Activated naive CD4-positive, alpha-beta T cell (primary cell): ENCODE measurements around the gene PICALM.
A peak's percentile ranks its signal among the peaks of the same experiment; 100 is the strongest.
"Not testable (repeated sequence)": the region's sequence is repeated elsewhere in the genome, so short reads cannot be mapped to it uniquely, and the experiment has no call there.

Experiments used
- DNase-seq, 4 experiments: peaks; one replicate each; lab custom pipeline; 2025; lab: John Stamatoyannopoulos, UW

PICALM gene, protein sequence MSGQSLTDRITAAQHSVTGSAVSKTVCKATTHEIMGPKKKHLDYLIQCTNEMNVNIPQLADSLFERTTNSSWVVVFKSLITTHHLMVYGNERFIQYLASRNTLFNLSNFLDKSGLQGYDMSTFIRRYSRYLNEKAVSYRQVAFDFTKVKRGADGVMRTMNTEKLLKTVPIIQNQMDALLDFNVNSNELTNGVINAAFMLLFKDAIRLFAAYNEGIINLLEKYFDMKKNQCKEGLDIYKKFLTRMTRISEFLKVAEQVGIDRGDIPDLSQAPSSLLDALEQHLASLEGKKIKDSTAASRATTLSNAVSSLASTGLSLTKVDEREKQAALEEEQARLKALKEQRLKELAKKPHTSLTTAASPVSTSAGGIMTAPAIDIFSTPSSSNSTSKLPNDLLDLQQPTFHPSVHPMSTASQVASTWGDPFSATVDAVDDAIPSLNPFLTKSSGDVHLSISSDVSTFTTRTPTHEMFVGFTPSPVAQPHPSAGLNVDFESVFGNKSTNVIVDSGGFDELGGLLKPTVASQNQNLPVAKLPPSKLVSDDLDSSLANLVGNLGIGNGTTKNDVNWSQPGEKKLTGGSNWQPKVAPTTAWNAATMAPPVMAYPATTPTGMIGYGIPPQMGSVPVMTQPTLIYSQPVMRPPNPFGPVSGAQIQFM

DNA sequence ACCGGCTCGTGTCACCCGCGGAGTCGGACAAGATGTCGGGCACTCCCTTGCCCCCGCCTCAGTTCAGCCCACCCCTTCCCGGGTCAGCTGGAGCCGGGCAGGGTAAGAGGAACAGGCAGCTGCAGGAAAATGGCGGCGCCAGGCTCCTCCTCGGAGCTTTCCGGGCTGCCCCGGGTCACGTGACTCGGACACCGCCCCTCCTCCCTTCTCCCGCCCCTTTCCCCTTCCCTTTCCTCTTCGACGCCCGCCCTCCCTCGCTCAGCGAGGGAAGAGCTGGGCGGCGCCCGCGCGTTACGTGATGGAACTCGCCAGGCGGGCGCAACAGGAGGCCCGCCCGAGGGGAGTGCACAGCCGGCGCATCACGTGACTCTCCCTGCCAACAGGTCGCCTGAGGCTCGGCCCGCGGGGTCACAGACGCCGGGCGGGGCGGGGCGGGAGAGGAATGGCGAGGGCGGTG, at the start of gene PICALM:
Gene PICALM (minus strand): TSS at position 134 of the 457 bp plus-strand sequence. CDS start 304 bp downstream, outside the sequence.
- peak; percentile 86 to 94 (median 87) for DNase-seq

DNA sequence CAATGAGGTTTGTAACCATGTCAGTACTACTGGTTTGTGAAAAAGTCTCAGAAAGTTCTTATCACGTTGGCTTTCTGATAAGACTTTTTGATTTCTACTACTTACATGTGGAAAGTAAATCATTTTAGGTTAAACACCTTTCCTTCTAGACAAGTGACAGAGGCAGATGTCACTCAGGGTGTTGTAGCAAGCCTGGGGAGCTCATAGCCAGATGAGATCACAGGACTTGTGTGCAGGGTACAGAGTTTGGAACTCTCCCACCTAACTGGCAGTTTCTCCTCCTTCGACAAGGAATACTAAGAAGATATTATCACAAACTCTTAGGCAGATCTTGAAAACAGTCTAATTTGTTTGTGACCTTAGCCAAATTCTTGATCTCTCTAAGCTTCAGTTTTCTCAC, 49.4 kb upstream of the PICALM start:
- DNase-seq, result no peak

DNA sequence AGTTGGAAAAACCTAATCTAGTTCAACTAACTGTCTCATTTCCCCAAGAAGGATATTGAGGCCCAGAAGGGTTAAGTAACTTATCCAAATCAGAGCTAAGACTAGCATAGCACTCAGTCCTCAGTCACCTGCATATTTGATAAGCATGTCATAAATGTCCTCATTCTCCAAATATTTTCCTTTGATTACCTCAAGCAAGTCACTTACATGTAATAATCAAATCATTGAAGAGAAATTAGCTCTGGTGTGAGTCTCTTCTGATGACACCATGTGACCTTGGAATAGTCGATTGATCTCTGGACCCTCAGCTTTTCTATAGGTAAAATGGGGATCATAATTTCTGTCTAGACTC, 48.8 kb upstream of the PICALM start:
- no peak for DNase-seq

DNA sequence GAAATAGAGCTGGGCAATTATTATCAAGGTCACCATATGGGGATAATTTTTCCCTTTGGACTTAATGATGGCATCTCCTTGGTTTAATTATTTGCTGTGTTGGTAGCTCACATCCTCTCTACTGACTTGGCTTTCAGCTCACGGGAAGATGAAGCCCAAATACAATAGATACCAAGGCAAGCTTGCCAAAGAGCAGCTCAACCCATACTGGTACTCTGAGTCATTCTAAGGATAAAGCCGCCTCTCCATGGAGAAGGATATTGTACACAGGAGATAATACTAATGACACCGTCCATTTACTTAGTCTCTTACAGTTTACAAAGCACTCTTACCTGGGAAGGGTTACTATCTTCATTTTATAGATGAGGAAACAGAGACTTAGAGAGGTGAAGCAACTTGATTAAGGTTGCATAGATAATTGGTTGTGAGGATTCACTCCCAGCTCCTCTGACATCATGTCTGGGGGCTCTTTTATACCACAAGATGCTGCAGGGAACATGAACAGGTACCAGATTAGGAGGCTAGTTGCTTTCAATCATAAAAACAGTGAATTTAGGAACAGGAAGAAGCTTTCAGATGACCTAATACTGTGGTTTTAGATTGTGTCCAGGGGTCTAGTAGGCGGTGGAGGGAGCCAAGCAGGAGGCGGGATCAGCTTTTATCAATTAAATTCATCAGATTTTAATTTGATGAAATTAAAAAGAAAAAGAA, 48.3 kb upstream of the PICALM start:
- DNase-seq, result no peak

DNA sequence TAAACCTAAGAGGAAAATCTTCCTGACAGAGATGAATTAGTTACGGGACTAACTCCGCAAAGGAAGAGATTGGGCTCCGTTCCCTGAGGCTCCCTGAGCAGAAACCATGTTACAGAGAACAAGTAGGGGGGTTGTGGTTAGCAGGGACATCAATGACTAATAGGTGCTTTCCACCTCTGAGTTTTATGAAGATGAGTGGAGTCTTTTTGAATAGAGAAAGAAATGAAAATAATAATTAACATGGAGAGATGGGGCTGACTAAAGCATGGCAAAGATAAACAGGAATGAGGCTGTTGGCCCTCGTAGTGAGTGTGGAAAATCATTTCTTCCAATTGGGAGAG, 47.5 kb upstream of the PICALM start:
- DNase-seq, result no peak

DNA sequence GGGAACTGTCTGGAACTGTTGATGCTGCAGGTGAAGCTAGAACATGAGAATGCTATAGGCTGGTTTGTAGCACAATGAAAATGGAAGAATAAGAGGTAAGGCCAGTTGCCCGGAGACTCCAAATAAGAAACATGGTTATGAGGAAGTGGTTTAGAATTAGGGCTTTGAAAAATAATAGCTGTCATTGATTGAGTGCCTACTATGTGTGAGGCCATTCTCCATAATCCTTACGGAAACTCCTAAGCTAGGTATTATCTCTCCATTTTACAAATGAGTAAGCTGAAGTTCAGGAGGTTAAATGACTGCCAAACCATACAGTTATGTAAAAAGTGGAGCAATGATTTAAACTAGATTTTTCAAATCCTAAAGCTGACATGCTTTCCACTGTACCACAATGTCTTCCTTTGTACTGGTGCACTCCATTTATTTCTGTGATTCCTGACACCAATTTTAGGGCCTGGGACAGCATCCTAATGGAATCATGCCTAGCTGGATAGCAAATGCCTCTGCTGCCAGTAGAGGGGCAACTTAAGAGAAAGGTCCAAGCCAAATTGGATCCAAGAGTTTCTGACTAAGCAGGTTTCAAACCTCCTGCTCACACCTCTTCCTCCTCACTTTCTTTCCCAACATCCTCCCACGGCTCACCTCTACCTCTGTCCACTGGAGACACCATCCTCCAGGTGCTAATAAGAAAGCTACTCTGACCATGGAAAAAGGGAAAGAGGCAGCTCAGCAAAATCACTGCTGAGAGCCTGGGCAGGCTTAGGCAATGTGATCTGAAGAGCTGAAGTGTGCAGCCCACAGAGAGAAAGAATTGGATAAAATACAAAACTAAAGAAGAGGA, 46.9 kb upstream of the PICALM start:
- no peak for DNase-seq

DNA sequence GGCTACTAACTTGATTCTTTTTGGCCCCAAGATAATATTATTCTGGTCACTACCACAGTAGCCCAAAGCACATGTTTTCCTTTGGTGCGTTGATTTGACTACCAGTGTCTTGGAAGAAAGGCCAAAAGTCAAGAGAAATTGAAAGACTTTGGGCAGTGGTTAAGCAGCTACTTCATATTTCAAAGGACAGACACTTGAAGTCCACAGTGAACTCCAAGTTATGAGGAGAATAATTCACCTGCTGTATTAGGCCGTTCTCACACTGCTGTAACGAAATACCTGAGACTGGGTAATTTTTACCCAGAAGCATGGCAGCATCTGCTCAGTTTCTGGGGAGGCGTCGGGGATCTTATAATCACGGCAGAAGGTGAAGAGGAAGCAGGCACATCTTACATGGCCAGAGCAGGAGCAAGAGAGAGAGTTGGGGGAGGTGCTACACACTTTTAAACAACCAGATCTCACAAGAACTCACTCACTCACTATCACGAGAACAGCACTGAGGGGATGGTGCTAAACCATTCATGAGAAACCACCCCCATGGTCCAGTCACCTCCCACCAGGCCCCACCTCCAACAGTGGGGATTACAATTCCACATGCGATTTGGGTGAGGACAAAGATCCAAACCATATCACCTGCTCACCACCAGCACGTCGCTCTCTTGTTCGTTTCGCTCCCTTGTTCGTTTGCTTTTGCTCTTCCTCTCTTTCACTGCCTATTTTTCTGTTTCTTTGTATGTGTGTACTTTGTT, 40.2 kb upstream of the PICALM start:
- DNase-seq, result no peak

DNA sequence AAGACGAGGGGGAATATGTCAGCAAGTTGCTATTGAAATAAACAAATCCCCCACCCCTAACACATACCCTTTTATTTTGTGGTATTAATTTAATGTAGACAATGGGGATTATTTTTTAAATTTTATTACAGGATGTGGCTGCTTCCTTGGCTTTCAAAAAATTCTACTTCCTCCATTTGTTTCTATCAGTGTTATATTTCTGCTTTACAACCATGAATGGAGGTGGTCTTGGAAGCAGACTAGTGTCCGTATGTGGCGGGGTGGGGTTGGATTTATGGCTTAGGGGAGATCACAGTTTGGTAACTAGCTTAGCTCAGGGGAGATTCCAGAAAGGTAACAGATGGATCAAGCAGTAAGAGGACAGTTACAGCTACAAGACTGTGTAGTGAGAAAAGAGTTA, 39.3 kb upstream of the PICALM start:
- no peak for DNase-seq

DNA sequence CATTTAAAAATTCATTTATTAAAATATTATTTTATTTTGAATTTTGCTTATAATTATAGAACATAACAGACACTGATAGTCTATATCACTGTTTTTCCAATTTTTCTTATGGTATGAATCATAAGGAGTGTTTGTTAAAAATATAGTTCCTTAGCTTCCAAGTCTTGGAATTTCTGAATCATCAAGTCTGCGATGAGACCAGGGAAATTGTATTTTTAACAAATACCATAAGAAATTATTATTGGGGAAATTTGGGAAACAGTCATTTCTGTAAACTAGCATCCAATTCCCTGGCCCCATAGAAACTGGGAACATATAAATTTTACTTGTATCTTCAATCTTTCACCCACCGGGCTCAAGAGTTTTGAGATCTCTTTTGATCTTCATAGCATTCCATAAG, 38.0 kb upstream of the PICALM start:
- DNase-seq, result no peak

DNA sequence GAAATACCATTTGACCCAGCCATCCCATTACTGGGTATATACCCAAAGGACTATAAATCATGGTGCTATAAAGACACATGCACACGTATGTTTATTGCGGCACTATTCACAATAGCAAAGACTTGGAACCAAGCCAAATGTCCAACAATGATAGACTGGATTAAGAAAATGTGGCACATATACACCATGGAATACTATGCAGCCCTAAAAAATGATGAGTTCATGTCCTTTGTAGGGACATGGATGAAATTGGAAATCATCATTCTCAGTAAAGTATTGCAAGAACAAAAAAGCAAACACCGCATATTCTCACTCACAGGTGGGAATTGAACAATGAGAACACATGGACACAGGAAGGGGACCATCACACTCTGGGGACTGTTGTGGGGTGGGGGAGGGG, 37.1 kb upstream of the PICALM start:
- DNase-seq, result not testable (repeated sequence)

DNA sequence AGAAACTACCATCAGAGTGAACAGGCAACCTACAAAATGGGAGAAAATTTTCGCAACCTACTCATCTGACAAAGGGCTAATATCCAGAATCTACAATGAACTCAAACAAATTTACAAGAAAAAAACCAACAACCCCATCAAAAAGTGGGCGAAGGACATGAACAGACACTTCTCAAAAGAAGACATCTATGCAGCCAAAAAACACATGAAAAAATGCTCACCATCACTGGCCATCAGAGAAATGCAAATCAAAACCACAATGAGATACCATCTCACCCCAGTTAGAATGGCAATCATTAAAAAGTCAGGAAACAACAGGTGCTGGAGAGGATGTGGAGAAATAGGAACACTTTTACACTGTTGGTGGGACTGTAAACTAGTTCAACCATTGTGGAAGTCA, 36.7 kb upstream of the PICALM start:
- not testable (repeated sequence) for DNase-seq

DNA sequence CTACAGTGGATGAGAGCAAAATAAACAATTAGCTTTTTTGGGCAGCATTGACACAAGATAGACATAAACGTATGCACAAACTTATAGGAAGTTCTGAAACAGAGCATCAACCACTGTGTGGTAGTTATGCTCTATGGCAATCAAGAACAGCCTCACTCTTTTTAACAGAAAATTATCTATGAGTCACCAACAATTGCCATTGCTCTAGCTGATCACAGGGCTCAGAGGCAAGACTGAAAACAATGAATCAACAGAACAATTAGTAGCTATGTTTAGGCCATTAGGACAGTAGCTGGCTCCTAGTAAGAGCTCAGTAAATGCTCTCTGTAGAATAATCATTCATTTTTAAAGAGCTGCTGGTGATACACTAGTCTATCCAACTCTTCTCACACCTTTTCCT, 34.9 kb upstream of the PICALM start:
- DNase-seq, result no peak

DNA sequence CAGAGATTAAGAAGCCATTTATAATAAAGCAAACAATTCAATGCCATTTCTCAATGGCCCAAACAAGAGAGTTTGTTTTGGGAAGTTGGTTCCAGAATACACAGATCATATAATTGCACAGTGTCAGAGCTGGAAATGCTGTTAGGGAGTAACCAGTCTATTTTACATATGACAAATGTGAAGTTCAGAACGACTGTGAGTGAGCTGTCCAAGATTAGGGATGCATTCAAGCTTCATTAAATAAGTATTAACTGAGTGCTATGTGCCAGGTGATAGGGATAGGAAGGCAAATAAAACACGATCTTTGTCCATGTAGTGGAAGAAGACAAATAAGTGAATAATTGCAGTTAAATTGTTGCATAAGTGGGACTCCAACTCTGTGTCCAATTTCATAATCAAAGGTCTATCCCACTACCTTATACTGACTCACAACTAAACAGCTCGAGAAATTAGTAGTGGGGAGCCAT, 33.1 kb upstream of the PICALM start:
- no peak for DNase-seq

DNA sequence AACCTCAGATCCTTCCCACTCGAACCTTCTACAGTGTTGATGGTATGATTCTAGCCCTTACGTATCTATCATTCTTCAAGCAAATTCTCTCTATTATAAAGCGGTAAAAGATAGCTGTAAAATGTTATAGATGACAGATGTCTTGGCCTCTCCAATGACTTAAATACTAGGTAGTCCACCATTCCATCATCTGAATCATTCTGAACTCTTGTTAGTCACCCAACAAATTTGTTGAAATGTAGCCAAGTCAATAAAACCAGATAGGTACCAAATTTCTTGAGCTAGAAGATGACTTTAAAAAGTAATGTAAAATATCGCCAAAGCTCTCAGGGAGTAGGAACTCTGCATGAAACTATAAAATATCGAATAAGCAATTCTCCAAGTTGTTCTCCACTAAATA, 32.6 kb upstream of the PICALM start:
- DNase-seq, result no peak

DNA sequence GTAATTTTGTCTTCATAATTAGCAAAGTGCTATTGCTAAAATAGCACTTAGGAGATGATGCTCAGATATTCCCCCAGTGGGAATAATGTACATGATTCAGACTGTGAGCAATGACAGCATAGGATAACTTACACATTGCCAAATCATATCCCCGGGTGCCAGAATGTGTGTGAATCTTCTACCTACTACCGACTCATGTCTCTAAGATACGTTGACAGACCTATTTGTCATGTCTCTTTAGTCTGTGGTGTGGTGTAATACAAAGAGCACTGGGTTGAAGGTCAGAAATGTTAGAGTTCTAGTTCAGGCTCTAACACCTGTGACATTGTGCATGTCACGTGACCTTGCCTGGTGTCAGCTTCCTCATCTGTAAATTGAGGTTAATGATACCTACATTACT, 31.0 kb upstream of the PICALM start:
- no peak for DNase-seq

DNA sequence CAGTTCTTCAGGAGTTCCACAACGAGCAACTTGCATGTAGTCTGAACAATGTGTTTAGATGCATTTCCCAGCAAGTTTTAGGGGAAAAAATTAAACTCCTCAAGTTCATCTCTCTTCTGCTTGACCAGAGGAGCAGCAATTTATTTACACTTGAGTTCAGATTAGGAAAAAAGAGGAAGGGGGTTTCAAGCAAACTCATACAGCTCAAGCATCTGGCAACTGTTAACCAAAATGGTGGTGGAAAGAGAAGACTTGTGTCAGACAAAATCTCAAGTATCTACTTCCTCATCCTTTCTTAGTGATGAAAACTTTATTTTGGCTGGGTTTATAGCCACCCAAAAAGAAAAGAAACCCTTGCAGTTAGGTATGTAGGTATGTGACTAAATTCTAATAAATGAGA, 29.1 kb upstream of the PICALM start:
- no peak for DNase-seq

DNA sequence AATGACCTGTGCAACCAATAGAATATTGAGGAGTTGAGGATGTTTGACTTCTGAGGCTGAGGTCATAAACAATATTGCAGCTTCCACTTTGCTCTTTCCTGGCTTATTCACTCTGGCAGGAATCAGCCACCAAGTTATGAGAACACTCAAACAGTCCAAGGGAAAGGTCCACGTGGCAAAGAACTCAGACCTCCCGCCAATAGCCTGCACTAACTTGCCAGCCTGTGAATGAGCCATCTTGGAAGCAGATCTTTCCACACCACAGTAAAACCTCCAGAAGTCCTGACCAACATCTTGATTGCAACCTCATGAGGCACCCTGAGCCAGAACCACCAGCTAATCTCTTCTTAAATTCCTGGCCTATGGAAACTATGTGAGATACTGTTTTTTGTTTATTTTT, 22.7 kb upstream of the PICALM start:
- no peak for DNase-seq

DNA sequence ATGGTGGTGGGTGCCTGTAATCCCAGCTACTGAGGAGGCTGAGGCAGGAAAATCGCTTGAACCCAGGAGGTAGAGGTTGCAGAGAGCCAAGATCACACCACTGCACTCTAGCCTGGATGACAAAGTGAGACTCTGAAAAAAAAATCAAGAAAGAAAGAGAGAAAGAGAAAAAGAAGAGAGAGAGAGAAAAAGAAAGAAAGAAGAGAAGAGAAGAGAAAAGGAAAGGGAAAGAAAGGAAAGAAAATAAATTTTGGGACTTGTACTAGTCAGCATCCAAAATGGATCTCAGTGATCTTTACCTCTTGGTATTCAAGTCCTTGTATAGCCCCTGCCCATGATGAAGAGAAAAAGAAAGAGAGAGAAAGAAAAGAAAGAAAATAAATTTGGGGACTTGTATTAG, 22.2 kb upstream of the PICALM start:
- no peak for DNase-seq

DNA sequence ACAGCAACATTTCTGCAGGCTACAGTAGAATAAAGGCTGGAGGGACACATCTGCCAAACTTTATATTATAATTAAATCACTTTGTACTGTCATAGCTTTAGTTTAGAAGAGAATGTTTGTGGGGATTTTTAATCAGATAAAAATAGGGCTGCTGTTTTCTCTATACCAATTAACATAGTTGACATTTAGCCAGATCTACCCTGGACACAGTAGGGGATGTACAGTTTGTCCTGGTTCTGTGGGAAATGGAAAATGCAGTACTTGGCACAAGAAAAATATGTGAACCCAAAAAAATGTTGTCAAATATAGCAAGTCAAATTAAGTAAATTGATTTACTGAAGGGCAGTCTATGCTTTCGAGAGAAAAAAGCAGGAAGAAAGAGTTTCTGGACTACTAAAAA, 20.8 kb upstream of the PICALM start:
- no peak for DNase-seq

DNA sequence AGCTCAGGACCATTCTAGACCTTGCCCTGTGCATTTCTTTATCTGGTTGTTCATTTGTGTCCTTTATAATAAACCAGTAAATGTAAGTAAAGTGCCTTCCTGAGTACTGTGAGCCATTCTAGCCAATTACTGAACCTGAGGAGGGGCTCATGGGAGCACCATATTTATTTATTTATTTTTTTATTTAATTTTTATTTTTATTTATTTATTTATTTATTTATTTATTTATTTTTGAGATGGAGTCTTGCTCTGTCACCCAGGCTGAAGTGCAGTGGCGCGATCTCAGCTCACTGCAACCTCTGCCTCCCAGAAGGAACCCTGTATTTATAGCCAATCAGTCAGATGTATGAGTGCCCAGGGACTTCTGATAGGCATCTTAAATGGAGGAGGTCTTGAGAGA, 18.8 kb upstream of the PICALM start:
- not testable (repeated sequence) for DNase-seq

DNA sequence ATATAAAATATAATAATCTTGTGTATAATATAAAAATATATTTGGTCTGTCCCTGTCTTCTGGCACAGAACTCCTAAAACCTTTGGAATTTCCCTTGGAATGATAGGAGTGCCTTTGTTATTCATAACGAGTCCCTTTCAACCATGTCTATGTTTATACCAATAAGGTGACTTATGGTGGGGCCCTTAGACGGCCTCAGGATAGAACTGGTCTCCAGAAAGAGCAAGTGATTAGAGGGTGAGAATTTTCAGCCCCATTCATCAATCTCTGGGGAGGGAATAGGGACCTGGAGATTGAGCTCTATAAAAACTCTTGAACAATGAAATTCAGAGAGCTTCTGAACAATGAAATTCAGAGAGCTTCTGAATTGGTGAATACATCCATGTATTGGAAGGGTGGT, 18.4 kb upstream of the PICALM start:
- no peak for DNase-seq
